ENCODE data around the gene AWAT2.

AWAT2 gene

DNA sequence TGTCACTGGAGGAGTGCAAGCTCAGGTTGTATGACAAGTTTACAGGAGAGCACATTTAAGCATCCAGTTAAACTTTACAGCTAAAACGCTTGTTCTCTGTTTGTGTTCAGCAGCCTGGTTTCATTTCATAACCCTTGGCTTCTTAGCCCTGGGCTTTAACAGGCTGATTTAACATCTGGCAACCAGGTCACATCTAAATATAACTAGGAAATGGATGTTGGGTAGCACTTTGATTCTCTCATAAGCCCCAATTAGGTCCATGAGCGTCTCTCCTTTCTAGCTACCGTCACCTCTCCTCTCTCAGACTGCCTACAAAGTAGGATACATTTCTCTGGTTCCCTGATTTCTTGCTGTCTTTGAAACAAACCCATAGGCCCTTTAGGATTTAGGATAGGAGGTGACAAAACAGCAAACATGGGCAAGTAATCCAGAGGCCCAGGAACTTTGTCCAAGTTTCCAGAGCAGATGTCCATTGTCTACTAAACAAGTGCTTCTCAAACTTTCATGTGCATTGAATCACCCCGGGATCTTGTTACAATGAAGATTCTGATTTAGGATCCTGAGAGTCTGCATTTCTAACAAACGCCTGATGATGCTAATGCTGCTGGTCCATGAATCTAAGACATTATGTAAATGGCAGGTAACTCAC is 35.0 kb upstream of the AWAT2 start:
- H3K36me3 ChIP-seq (ENCODE audit: low read length): no peaks in the 10 kb centered on the region
- H3K27ac ChIP-seq (ENCODE audit: low read depth, low read length): no peak overlapping the region
- H3K9ac ChIP-seq (ENCODE audit: low read length): no peak overlapping the region
- no peaks in the 10 kb centered on the region for H3K27me3 ChIP-seq (ENCODE audit: low read length)
- no peak overlapping the region for H3K4me3 ChIP-seq (ENCODE audit: insufficient read depth, low read length, poor library complexity, severe bottlenecking)
- H4K20me1 ChIP-seq (ENCODE audit: low read depth, low read length): no peaks in the 10 kb centered on the region
- no peak overlapping the region for H3K4me2 ChIP-seq (ENCODE audit: low read depth, low read length, poor library complexity, severe bottlenecking)
- no peaks in the 10 kb centered on the region for H3K79me2 ChIP-seq (ENCODE audit: insufficient read depth, low read length)
- TF ChIP-seq CTCF (IDR thresholded peaks at IDR 0.05; ENCODE audit: insufficient read depth, low read length, poor library complexity, severe bottlenecking): no peak
- H3K9me3 ChIP-seq (ENCODE audit: insufficient read depth, low read length): no peaks in the 10 kb centered on the region
- no peak overlapping the region for H2AFZ ChIP-seq (ENCODE audit: low read depth, low read length, severe bottlenecking)
- H3F3A ChIP-seq (ENCODE audit: insufficient read depth): no peaks in the 10 kb centered on the region
- no peaks in the 10 kb centered on the region for H3K9me2 ChIP-seq (replicated peaks; ENCODE audit: insufficient read depth, low read length)

DNA sequence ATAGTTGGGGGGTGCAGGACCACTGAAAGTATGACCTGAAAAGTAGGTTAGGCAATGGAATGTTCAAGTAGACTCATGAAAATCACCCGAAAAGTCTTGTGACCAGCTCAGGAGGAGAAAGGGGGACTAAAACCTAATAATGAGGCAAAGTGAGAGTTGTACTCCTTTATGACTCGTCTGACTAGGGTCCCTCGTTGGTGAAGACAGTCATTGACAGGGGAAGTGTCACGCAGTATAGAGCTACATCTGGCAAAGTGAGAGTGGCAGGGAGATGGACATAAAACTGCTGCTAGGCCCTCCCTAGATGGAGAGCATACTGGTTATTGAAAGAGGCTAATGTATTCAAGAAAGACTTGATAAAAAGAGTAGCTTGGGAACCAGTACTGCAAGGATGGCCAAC is 33.0 kb upstream of the AWAT2 start:
- H4K20me1 ChIP-seq (ENCODE audit: low read depth, low read length): no peaks in the 10 kb centered on the region
- no peak overlapping the region for H3K9ac ChIP-seq (ENCODE audit: low read length)
- no peaks in the 10 kb centered on the region for H3K27me3 ChIP-seq (ENCODE audit: low read length)
- no peaks in the 10 kb centered on the region for H3F3A ChIP-seq (ENCODE audit: insufficient read depth)
- no peak overlapping the region for H3K27ac ChIP-seq (ENCODE audit: low read depth, low read length)
- no peaks in the 10 kb centered on the region for H3K9me3 ChIP-seq (ENCODE audit: insufficient read depth, low read length)
- no peaks in the 10 kb centered on the region for H3K36me3 ChIP-seq (ENCODE audit: low read length)
- H2AFZ ChIP-seq (ENCODE audit: low read depth, low read length, severe bottlenecking): no peak overlapping the region
- no peaks in the 10 kb centered on the region for H3K79me2 ChIP-seq (ENCODE audit: insufficient read depth, low read length)
- H3K4me2 ChIP-seq (ENCODE audit: low read depth, low read length, poor library complexity, severe bottlenecking): no peak overlapping the region
- no peak overlapping the region for H3K4me3 ChIP-seq (ENCODE audit: insufficient read depth, low read length, poor library complexity, severe bottlenecking)
- H3K9me2 ChIP-seq (replicated peaks; ENCODE audit: insufficient read depth, low read length): no peaks in the 10 kb centered on the region
- TF ChIP-seq EZH2phosphoT487 (conservative IDR thresholded peaks at IDR 0.05; ENCODE audit: low read length) (no peak), CTCF (IDR thresholded peaks at IDR 0.05; ENCODE audit: insufficient read depth, low read length, poor library complexity, severe bottlenecking) (no peak)

DNA sequence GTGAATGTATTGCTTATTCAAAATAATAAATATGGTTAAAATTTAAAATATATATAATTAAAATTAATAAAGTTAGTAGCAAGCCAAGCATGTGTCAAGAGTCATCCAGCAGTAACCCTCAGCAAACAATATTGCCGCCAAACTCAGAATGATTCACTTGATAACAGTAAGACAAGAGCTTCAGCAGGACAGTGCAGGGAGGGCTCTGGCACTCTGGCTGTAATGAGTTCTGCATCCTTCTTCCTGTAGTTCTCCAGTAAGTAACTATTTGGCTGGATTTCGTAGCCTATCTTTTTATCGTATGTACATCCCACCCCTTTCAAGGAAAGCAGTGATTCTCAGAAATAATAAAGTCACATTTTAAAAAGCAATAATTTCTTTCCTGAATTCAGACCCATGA is 30.1 kb upstream of the AWAT2 start:
- H2AFZ ChIP-seq (ENCODE audit: low read depth, low read length, severe bottlenecking): no peak overlapping the region
- no peak for TF ChIP-seq EZH2phosphoT487 (conservative IDR thresholded peaks at IDR 0.05; ENCODE audit: low read length)
- no peak for TF ChIP-seq CTCF (IDR thresholded peaks at IDR 0.05; ENCODE audit: insufficient read depth, low read length, poor library complexity, severe bottlenecking)
- H3F3A ChIP-seq (ENCODE audit: insufficient read depth): no peaks in the 10 kb centered on the region
- no peak overlapping the region for H3K4me3 ChIP-seq (ENCODE audit: insufficient read depth, low read length, poor library complexity, severe bottlenecking)
- no peaks in the 10 kb centered on the region for H4K20me1 ChIP-seq (ENCODE audit: low read depth, low read length)
- H3K9me3 ChIP-seq (ENCODE audit: insufficient read depth, low read length): no peaks in the 10 kb centered on the region
- no peaks in the 10 kb centered on the region for H3K9me2 ChIP-seq (replicated peaks; ENCODE audit: insufficient read depth, low read length)
- H3K9ac ChIP-seq (ENCODE audit: low read length): no peak overlapping the region
- H3K27ac ChIP-seq (ENCODE audit: low read depth, low read length): no peak overlapping the region
- no peak overlapping the region for H3K4me2 ChIP-seq (ENCODE audit: low read depth, low read length, poor library complexity, severe bottlenecking)
- H3K27me3 ChIP-seq (ENCODE audit: low read length): no peaks in the 10 kb centered on the region
- H3K36me3 ChIP-seq (ENCODE audit: low read length): no peaks in the 10 kb centered on the region
- no peaks in the 10 kb centered on the region for H3K79me2 ChIP-seq (ENCODE audit: insufficient read depth, low read length)
